GM12878 (cell line): ENCODE data around the gene ATP8A1. TPM values are rescaled to one million over a fixed set of nuclear protein-coding genes. Genes with fewer than 3 reads are reported as not detected.

Source experiments
- ATAC-seq: fragments of 200-7000 bp; cut with Tn5 transposase; 3 replicates; pipeline ENCODE4 v1.9.1; 2020; ENCODE audit warnings: mild to moderate bottlenecking, moderate library complexity
- BruUV-seq: library from RNA; stranded (reverse); fragments of 400-500 nt; replicated peaks from 2 replicates; lab custom pipeline; 2021; lab: Mats Ljungman, UMichigan
- CTCF ChIA-PET: fragments of 300-600 bp; sonication (Branson Sonifier 250); formaldehyde crosslinking; extraction: SDS; loops from one replicate; lab custom pipeline; 2021; ENCODE audit warnings: inconsistent platforms; lab: Yijun Ruan, JAX
- POLR2A ChIA-PET: fragments of 350-600 bp; formaldehyde crosslinking; extraction: SDS; loops from one replicate; lab custom pipeline; 2021; ENCODE audit warnings: inconsistent platforms; lab: Charles Lee
- RAD21 ChIA-PET: fragments of 300-600 bp; sonication (Branson Sonifier 250); formaldehyde crosslinking; loops from one replicate; lab custom pipeline; 2023; ENCODE audit warnings: antibody characterized with exemption; ENCODE audit not compliant: unreplicated experiment; lab: Charles Lee
- SMC1A ChIA-PET: fragments of 300-600 bp; sonication (Branson Sonifier 250); formaldehyde crosslinking; loops from one replicate; lab custom pipeline; 2023; ENCODE audit not compliant: unreplicated experiment, uncharacterized antibody; lab: Charles Lee
- DNase-seq: peaks from one replicate; pipeline ENCODE4 v3.0.0-alpha.2; 2011; ENCODE audit warnings: low read depth, low spot score
- FAIRE-seq: peaks from 3 replicates; lab custom pipeline; 2011; peaks lifted over from hg19 to GRCh38; lab: Jason Lieb, UNC
- H2AFZ ChIP-seq: 2 replicates; pipeline ENCODE4 v1.6.0; 2011; ENCODE audit warnings: low read depth, low read length, control low read depth; ENCODE audit not compliant: control insufficient read depth
- H3K27ac ChIP-seq: 2 replicates; pipeline ENCODE4 v1.5.1; 2011; ENCODE audit warnings: control low read depth; ENCODE audit not compliant: control insufficient read depth, insufficient read depth
- H3K27me3 ChIP-seq, 2 experiments: replicated peaks in 1 of 2; 2 replicates each; pipeline versions ENCODE4 v1.6.0 to v1.6.1; 2011; ENCODE audit warnings: low read length in 1 of 2; ENCODE audit not compliant: control insufficient read depth in 2 of 2, insufficient read depth in 2 of 2
- H3K36me3 ChIP-seq, 2 experiments: 2 replicates each; pipeline ENCODE4 v1.5.1; 2011; ENCODE audit warnings: low read length in 1 of 2; ENCODE audit not compliant: control insufficient read depth in 2 of 2, insufficient read depth in 2 of 2
- H3K4me1 ChIP-seq: 2 replicates; pipeline ENCODE4 v1.6.1; 2011; ENCODE audit warnings: mild to moderate bottlenecking, low read length, moderate library complexity, mixed read lengths; ENCODE audit not compliant: control insufficient read depth, insufficient read depth
- H3K4me2 ChIP-seq: 2 replicates; pipeline ENCODE4 v1.6.0; 2011; ENCODE audit warnings: control low read depth; ENCODE audit not compliant: control insufficient read depth, insufficient read depth
- H3K4me3 ChIP-seq: fragments of 200-600 bp; sonication (generic); 2 replicates; pipeline ENCODE4 v1.5.1; 2016
- H3K79me2 ChIP-seq: 2 replicates; pipeline ENCODE4 v1.6.0; 2011; ENCODE audit warnings: low read length; ENCODE audit not compliant: control insufficient read depth, insufficient read depth
- H3K9ac ChIP-seq: 2 replicates; pipeline ENCODE4 v1.8.0; 2011; ENCODE audit warnings: low read length, control low read depth, mixed read lengths; ENCODE audit not compliant: control insufficient read depth, insufficient read depth
- H3K9me3 ChIP-seq: replicated peaks from 3 replicates; pipeline ENCODE4 v1.5.1; 2011; ENCODE audit warnings: mild to moderate bottlenecking, low read length; ENCODE audit not compliant: control insufficient read depth, insufficient read depth
- H4K20me1 ChIP-seq: 2 replicates; pipeline ENCODE4 v1.6.0; 2011; ENCODE audit not compliant: control insufficient read depth, insufficient read depth
- ASH2L ChIP-seq: fragments of 300-600, 200-600 bp; sonication (generic); IDR thresholded peaks from 2 replicates; pipeline ENCODE4 v1.6.1; 2017; ENCODE audit warnings: low read depth, mild to moderate bottlenecking, borderline replicate concordance
- DPF2 ChIP-seq: fragments of 450-650 bp; IDR thresholded peaks from 2 replicates; pipeline ENCODE4 v1.6.1; 2017; ENCODE audit warnings: mild to moderate bottlenecking
- EP300 ChIP-seq, 2 experiments: fragments of 150-350 bp in 1 of 2; IDR thresholded peaks; 2 replicates each; pipeline ENCODE4 v1.6.1; 2011 to 2012; ENCODE audit warnings: low read depth in 2 of 2, low read length in 2 of 2, borderline replicate concordance in 1 of 2, improper control_type of control experiment in 1 of 2, inconsistent platforms in 1 of 2; ENCODE audit not compliant: control insufficient read depth in 1 of 2
- IKZF2 ChIP-seq, 2 experiments: fragments of 450-650 bp; IDR thresholded peaks; 2 replicates each; pipeline ENCODE4 v1.6.1; 2017; ENCODE audit warnings: mild to moderate bottlenecking in 2 of 2, moderate library complexity in 2 of 2
- MEF2A ChIP-seq: IDR thresholded peaks from 2 replicates; pipeline ENCODE4 v1.6.1; 2011; ENCODE audit warnings: low read depth, mild to moderate bottlenecking, low read length, moderate library complexity; ENCODE audit not compliant: insufficient read depth
- NR2F1 ChIP-seq: fragments of 450-650 bp; conservative IDR thresholded peaks from 2 replicates; pipeline ENCODE4 v1.6.1; 2017; ENCODE audit warnings: mild to moderate bottlenecking
- SIX5 ChIP-seq: IDR thresholded peaks from 2 replicates; pipeline ENCODE4 v1.6.1; 2011; ENCODE audit warnings: mild to moderate bottlenecking, low read depth, low read length, moderate library complexity; ENCODE audit not compliant: severe bottlenecking
- STAT3 ChIP-seq: IDR thresholded peaks from 2 replicates; pipeline ENCODE4 v1.6.1; 2011; ENCODE audit warnings: low read depth, low read length, improper control_type of control experiment
- WGBS: methylation state at CpG from one replicate; pipeline ENCODE4 v1.1.6; 2016; ENCODE audit warnings: low lambda C conversion rate; ENCODE audit not compliant: insufficient replicate concordance, insufficient coverage; ENCODE audit errors: missing lambda C conversion rate; 5-methylcytosine and 5-hydroxymethylcytosine counted together
- in situ Hi-C: fragments of 300-500 bp; cut with MboI; formaldehyde crosslinking; loops from 9 replicates; pipeline ENCODE4 v1.14.3; 2018; ENCODE audit warnings: mixed read lengths
- intact Hi-C: fragments of 100-400 bp; cut with micrococcal nuclease; formaldehyde crosslinking; loops from one replicate; pipeline ENCODE4 v1.14.2; 2022; ENCODE audit not compliant: unreplicated experiment
- polyA plus RNA-seq, 11 experiments: library from polyadenylated mRNA; depleted of rRNA in 4 of 11; unstranded in 6 of 11; stranded (reverse) in 5 of 11; fragments of >200 nt; fragmentation: Nextera tagmentation in 4 of 11; fragmentation: Illumina TruSeq in 1 of 11; extraction: Ambion mirVana in 4 of 11; extraction: Trizol in 1 of 11; gene quantifications; 1 replicate in 1 of 11; 2 replicates in 10 of 11; pipeline versions ENCODE4 v1.2.1 to v1.2.3, GENCODE V29; 2011 to 2016; ENCODE audit warnings: inconsistent platforms in 2 of 11, missing spikeins in 2 of 11, low read depth in 1 of 11
- total RNA-seq, 4 experiments: library from RNA; depleted of rRNA in 3 of 4; stranded (reverse); fragments of >200 nt in 3 of 4; fragmentation: Illumina TruSeq in 1 of 4; extraction: Trizol in 1 of 4; gene quantifications; 2 replicates each; pipeline versions ENCODE4 v1.2.1 to v1.2.3, GENCODE V29; 2013 to 2021
- TF ChIP-seq, protein P1 (sequence below): IDR thresholded peaks from 2 replicates; pipeline ENCODE4 v1.6.1; 2011; ENCODE audit warnings: low read depth, mild to moderate bottlenecking, low read length, moderate library complexity, borderline replicate concordance; ENCODE audit errors: extremely low read depth
- TF ChIP-seq, protein P2 (sequence below): fragments of 450-650 bp; IDR thresholded peaks from 2 replicates; pipeline ENCODE4 v1.6.1; 2017; ENCODE audit warnings: mild to moderate bottlenecking

The ATP8A1 gene
- total and polyA plus RNA-seq, 10 of the 15 experiments (the other 5 are each of a cell fraction or from before 2014, with no cell fraction given) = 9.0 to 116 (median 37.3) TPM

DNA sequence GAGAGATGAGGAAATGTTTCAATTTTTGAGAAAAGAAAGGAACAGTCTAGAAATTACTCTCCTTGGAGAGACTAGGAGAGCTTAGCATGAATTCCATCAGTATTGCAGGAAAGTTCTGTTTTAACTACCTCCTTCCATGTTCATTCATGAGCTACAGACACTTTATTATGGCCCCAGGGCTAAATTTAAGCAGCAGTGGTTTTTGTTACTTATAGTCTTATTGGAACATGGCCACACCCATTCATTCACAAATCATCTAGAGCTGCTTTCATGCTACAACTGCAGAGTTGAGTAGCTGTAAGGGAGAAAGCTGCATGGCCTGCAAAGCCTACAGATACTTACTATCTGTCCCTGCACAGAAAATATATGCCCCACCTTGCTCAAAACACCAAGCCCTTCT lies 178.0 kb downstream of the ATP8A1 start:
- Histone ChIP-seq H3K36me3 (peaks cover 0 to 4% of the 10 kb centered on the region in 2 experiments; a peak in 3 of 4 replicates), H2AFZ (no peak overlapping the region), H3K9me3 (no peaks in the 10 kb centered on the region), H4K20me1 (no peaks in the 10 kb centered on the region), H3K4me1 (no peaks in the 10 kb centered on the region)
- FAIRE-seq (no peak), ATAC-seq (no peak; the same call in 2 of the 3 replicates)
- BruUV-seq = no TSS peak
- TF ChIP-seq STAT3 (no peak), EP300 (IDR thresholded peaks at IDR 0.05; ENCODE audit: borderline replicate concordance in 1 of 2, control insufficient read depth in 1 of 2, low read depth in 2 of 2, low read length in 2 of 2) (no peak), DPF2 (no peak), SIX5 (no peak)
- TF ChIP-seq, protein P1, sequence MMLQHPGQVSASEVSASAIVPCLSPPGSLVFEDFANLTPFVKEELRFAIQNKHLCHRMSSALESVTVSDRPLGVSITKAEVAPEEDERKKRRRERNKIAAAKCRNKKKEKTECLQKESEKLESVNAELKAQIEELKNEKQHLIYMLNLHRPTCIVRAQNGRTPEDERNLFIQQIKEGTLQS = no peak
- TF ChIP-seq, all 136 proteins: peak for 0
- no peak overlapping the region for H3K4me3 ChIP-seq
- in situ Hi-C loops = no loop called here
- ChIA-PET RAD21 (interaction anchor here (0.5 to 2.4 kb wide), 3 partner anchors 10 to 31 kb away, joined by 4 to 25 read pairs (median 6); no protein-coding TSS in a partner anchor), CTCF (interaction anchor here (0.7 to 2.7 kb wide), 7 partner anchors 10 to 1221 kb away, joined by 3 to 8 read pairs (median 4); no protein-coding TSS in a partner anchor), SMC1A (interaction anchor here (0.8 to 4.3 kb wide), 9 partner anchors 10 to 107 kb away, joined by 3 to 42 read pairs (median 4); no protein-coding TSS in a partner anchor), POLR2A (interaction anchor here (0.7 to 2.6 kb wide), 2 partner anchors 8 to 10 kb away, joined by 3 to 9 read pairs; no protein-coding TSS in a partner anchor)
- no peak overlapping the region for H3K4me2 ChIP-seq
- no peaks in the 10 kb centered on the region for H3K79me2 ChIP-seq
- H3K27ac ChIP-seq = no peak overlapping the region
- H3K27me3 ChIP-seq = no peaks in the 10 kb centered on the region
- H3K9ac ChIP-seq = no peak overlapping the region
- DNase-seq = no peak
- intact Hi-C loops = no loop called here

DNA sequence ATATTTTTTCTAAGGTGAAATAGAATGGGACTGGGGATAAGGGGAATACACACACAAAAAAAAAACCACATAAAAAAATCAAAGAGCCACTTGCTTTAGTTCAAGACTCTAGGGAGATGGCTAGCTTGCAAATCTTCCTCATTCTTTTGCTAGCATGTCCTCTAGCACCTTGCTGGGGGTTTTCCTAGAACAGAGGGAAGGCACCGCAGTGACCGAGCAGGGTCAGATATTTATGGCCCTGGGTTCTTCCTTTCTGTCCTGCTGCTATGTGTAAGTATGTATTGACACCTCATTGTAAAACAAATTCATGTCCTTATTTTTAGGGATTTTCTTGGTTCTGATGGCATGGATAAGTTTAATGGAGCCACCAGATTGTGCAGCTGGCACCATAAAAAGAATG lies 178.4 kb downstream of the ATP8A1 start:
- H3K9me3 ChIP-seq = no peaks in the 10 kb centered on the region
- H3K27ac ChIP-seq = no peak overlapping the region
- intact Hi-C loops = no loop called here
- DNase-seq (no peak), ATAC-seq (peak; percentile 68), FAIRE-seq (no peak)
- no TSS peak for BruUV-seq
- no peak overlapping the region for H3K9ac ChIP-seq
- no peaks in the 10 kb centered on the region for H3K79me2 ChIP-seq
- ChIA-PET SMC1A (interaction anchor here (0.6 to 4.3 kb wide), 11 partner anchors 8 to 107 kb away, joined by 3 to 42 read pairs (median 3); no protein-coding TSS in a partner anchor), CTCF (interaction anchor here (0.6 to 2.1 kb wide), 9 partner anchors 10 to 1220 kb away, joined by 3 to 6 read pairs (median 4); no protein-coding TSS in a partner anchor), RAD21 (interaction anchor here (0.5 to 2.4 kb wide), 3 partner anchors 11 to 30 kb away, joined by 4 to 25 read pairs (median 6); no protein-coding TSS in a partner anchor), POLR2A (interaction anchor here (2.6 kb wide), 1 partner anchor 11 kb away, joined by 9 read pairs; no protein-coding TSS in a partner anchor)
- in situ Hi-C loops = no loop called here
- 0% methylated on average over 2 of the region's 2 CpGs for WGBS
- H3K4me1 ChIP-seq = no peaks in the 10 kb centered on the region
- H2AFZ ChIP-seq = no peak overlapping the region
- peaks cover 0 to 4% of the 10 kb centered on the region in 2 experiments; a peak in 3 of 4 replicates for H3K36me3 ChIP-seq
- no peak overlapping the region for H3K4me2 ChIP-seq
- H3K4me3 ChIP-seq = no peak overlapping the region
- H4K20me1 ChIP-seq = no peaks in the 10 kb centered on the region
- H3K27me3 ChIP-seq = no peaks in the 10 kb centered on the region
- TF ChIP-seq NR2F1 = peak; percentile 57; the same call in 1 of the 2 replicates
- TF ChIP-seq ASH2L = no peak
- TF ChIP-seq MEF2A = 0 out of 2 replicates have a peak, but pooled peaks have one; percentile 33
- TF ChIP-seq, protein P2, sequence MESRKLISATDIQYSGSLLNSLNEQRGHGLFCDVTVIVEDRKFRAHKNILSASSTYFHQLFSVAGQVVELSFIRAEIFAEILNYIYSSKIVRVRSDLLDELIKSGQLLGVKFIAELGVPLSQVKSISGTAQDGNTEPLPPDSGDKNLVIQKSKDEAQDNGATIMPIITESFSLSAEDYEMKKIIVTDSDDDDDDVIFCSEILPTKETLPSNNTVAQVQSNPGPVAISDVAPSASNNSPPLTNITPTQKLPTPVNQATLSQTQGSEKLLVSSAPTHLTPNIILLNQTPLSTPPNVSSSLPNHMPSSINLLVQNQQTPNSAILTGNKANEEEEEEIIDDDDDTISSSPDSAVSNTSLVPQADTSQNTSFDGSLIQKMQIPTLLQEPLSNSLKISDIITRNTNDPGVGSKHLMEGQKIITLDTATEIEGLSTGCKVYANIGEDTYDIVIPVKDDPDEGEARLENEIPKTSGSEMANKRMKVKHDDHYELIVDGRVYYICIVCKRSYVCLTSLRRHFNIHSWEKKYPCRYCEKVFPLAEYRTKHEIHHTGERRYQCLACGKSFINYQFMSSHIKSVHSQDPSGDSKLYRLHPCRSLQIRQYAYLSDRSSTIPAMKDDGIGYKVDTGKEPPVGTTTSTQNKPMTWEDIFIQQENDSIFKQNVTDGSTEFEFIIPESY = no peak
- peak in 1 of 2 experiments; percentile 13; a peak in 1 of 4 replicates for TF ChIP-seq IKZF2 (IDR thresholded peaks at IDR 0.05)
